GM12878 (cell line): ENCODE measurements around the gene PXT1. TPM values are rescaled to one million over a fixed set of nuclear protein-coding genes. Genes with fewer than 3 reads are reported as not detected.

Experiments used
- BCLAF1 ChIP-seq: fragments of 450-650 bp; IDR thresholded peaks from 2 replicates; pipeline ENCODE4 v1.6.1; 2017; ENCODE audit warnings: antibody characterized with exemption, mild to moderate bottlenecking, moderate library complexity
- IRF5 ChIP-seq: fragments of 450-650 bp; IDR thresholded peaks from 2 replicates; pipeline ENCODE4 v1.6.1; 2017; ENCODE audit warnings: borderline replicate concordance
- MAX ChIP-seq: IDR thresholded peaks from 2 replicates; pipeline ENCODE4 v1.6.1; 2012; ENCODE audit warnings: low read depth, low read length, improper control_type of control experiment
- RAD21 ChIP-seq: IDR thresholded peaks from 2 replicates; pipeline ENCODE4 v1.6.1; 2011; ENCODE audit warnings: mild to moderate bottlenecking, low read depth, low read length, moderate library complexity; ENCODE audit not compliant: insufficient read depth
- SPI1 ChIP-seq: IDR thresholded peaks from 2 replicates; pipeline ENCODE4 v1.6.1; 2011; ENCODE audit warnings: low read depth, mild to moderate bottlenecking, low read length, moderate library complexity, borderline replicate concordance; ENCODE audit not compliant: insufficient read depth
- SRF ChIP-seq, 2 experiments: IDR thresholded peaks; 2 replicates each; pipeline ENCODE4 v1.6.1; 2011; ENCODE audit warnings: low read depth in 2 of 2, low read length in 2 of 2, mild to moderate bottlenecking in 1 of 2, moderate library complexity in 1 of 2
- polyA plus RNA-seq, 11 experiments: library from polyadenylated mRNA; depleted of rRNA in 4 of 11; unstranded in 6 of 11; stranded (reverse) in 5 of 11; fragments of >200 nt; fragmentation: Nextera tagmentation in 4 of 11; fragmentation: Illumina TruSeq in 1 of 11; extraction: Ambion mirVana in 4 of 11; extraction: Trizol in 1 of 11; gene quantifications; 1 replicate in 1 of 11; 2 replicates in 10 of 11; pipeline versions ENCODE4 v1.2.1 to v1.2.3, GENCODE V29; 2011 to 2016; ENCODE audit warnings: inconsistent platforms in 2 of 11, missing spikeins in 2 of 11, low read depth in 1 of 11
- total RNA-seq, 4 experiments: library from RNA; depleted of rRNA in 3 of 4; stranded (reverse); fragments of >200 nt in 3 of 4; fragmentation: Illumina TruSeq in 1 of 4; extraction: Trizol in 1 of 4; gene quantifications; 2 replicates each; pipeline versions ENCODE4 v1.2.1 to v1.2.3, GENCODE V29; 2013 to 2021

Gene PXT1
- total and polyA plus RNA-seq, 10 of the 15 experiments (the other 5 are each of a cell fraction or from before 2014, with no cell fraction given), result 0.27 to 2.9 (median 0.50) TPM

GRCh38 chr6:36443471-36444428 lies 1.1 kb upstream of the PXT1 start (continued):
- TF ChIP-seq BCLAF1 (no peak), SPI1 (0 out of 2 replicates have a peak, but pooled peaks have one; percentile 4), IRF5 (no peak), MAX (no peak), SRF (IDR thresholded peaks at IDR 0.05; ENCODE audit: low read depth in 2 of 2, low read length in 2 of 2) (no peak), RAD21 (peak; percentile 32; the same call in 1 of the 2 replicates)
